OCI-LY1 (cell line): Measurements from ENCODE around the gene PPP1R14D.

Source experiments
- CTCF ChIP-seq: fragments of 200-600 bp; sonication (generic), shearing (Covaris generic); IDR thresholded peaks from 2 replicates; pipeline ENCODE4 v1.5.1; 2017; ENCODE audit warnings: mild to moderate bottlenecking, antibody characterized with exemption, low read length, moderate library complexity, mixed read lengths
- EZH2 ChIP-seq: fragments of 200-600 bp; sonication (generic), shearing (Covaris generic); IDR thresholded peaks from 2 replicates; pipeline ENCODE4 v1.8.0; 2017; ENCODE audit warnings: borderline replicate concordance, mixed run types, mild to moderate bottlenecking, antibody characterized with exemption, low read length, moderate library complexity, mixed read lengths

GRCh38 chr15:40796041-40796440 lies 32.5 kb downstream of the PPP1R14D start:
- TF ChIP-seq CTCF: no peak
- no peak for TF ChIP-seq EZH2
